ENCODE measurements around the gene SAMD1. TPM values are rescaled to one million over a fixed set of nuclear protein-coding genes. Genes with fewer than 3 reads are reported as not detected.

The SAMD1 gene
- total RNA-seq, 4 donors from 2014 or later, result 8.6 to 21.9 (median 11.3) TPM

GRCh38 chr19:14052470-14052869 is 38.1 kb downstream of the SAMD1 start:
- no peak for TF ChIP-seq CTCF (IDR thresholded peaks at IDR 0.05; ENCODE audit: low read depth)

GRCh38 chr19:14051980-14052379 is 38.6 kb downstream of the SAMD1 start:
- TF ChIP-seq CTCF (IDR thresholded peaks at IDR 0.05; ENCODE audit: low read depth), result no peak

GRCh38 chr19:14050512-14050911 is 40.0 kb downstream of the SAMD1 start:
- no peak for TF ChIP-seq CTCF (IDR thresholded peaks at IDR 0.05; ENCODE audit: low read depth)

- no peak for TF ChIP-seq CTCF (IDR thresholded peaks at IDR 0.05; ENCODE audit: low read depth)
Measured at GRCh38 chr19:14048443-14049153, 42.0 kb downstream of the SAMD1 start.

- no peak for TF ChIP-seq CTCF (IDR thresholded peaks at IDR 0.05; ENCODE audit: low read depth)
Measured at GRCh38 chr19:14039181-14039580, 51.4 kb downstream of the SAMD1 start.

Other genes starting within 250 kb of the SAMD1 start
- gene NANOS3, start 213.6 kb downstream of the SAMD1 start, total RNA-seq, result not detected
- 1 to 10 TPM in 2 of 4 donors, under 1 TPM in 1, not detected in 1; 0.66 to 3.0 (median 1.0) TPM for gene BRME1, start 184.6 kb downstream of the SAMD1 start, total RNA-seq
- gene CC2D1A, start 184.6 kb downstream of the SAMD1 start, total RNA-seq, result 10 to 100 TPM; 15.2 to 36.2 (median 16.5) TPM
- 1 to 10 TPM in 1 of 4 donors, under 1 TPM in 3; 0.44 to 1.1 (median 0.91) TPM for gene PODNL1, start 152.3 kb downstream of the SAMD1 start, total RNA-seq
- gene DCAF15, start 138.2 kb downstream of the SAMD1 start, total RNA-seq, result 10 to 100 TPM in 3 of 4 donors, 1 to 10 TPM in 1; 8.4 to 17.3 (median 12.0) TPM
- 1 to 10 TPM; 2.2 to 4.1 (median 2.2) TPM for gene RFX1, start 84.4 kb downstream of the SAMD1 start, total RNA-seq
- not detected for gene RLN3, start 62.6 kb downstream of the SAMD1 start, total RNA-seq
- gene IL27RA, start 59.0 kb downstream of the SAMD1 start, total RNA-seq, result 1 to 10 TPM; 4.1 to 7.0 (median 6.2) TPM
- gene PALM3, start 28.7 kb downstream of the SAMD1 start, total RNA-seq, result not detected
- 1 to 10 TPM in 3 of 4 donors, not detected in 1; 1.3 to 3.7 (median 3.6) TPM for gene MISP3, start 18.0 kb downstream of the SAMD1 start, total RNA-seq
- gene C19orf67, start 5.0 kb downstream of the SAMD1 start, total RNA-seq, result not detected
- 10 to 100 TPM; 37.3 to 81.8 (median 45.6) TPM for gene PRKACA, start 27.0 kb upstream of the SAMD1 start, total RNA-seq
- gene ASF1B, start 45.8 kb upstream of the SAMD1 start, total RNA-seq, result under 1 TPM in 3 of 4 donors, not detected in 1; 0.34 to 0.82 (median 0.66) TPM
- gene ADGRL1, start 115.4 kb upstream of the SAMD1 start, total RNA-seq, result 10 to 100 TPM in 2 of 4 donors, 1 to 10 TPM in 2; 8.2 to 25.2 (median 11.4) TPM

Measured in subcutaneous adipose tissue (tissue), 4 donors.